HFF-Myc (cell line): ENCODE measurements around the gene TMC1.

Source experiments
- DNase-seq: peaks from one replicate; pipeline ENCODE4 v3.0.0-alpha.2; 2011; ENCODE audit warnings: low read depth; ENCODE audit errors: extremely low read depth
- H3K4me3 ChIP-seq: replicated peaks from 2 replicates; pipeline ENCODE4 v1.5.1; 2011; ENCODE audit warnings: low read depth, mild to moderate bottlenecking, control low read depth, low read length
- CTCF ChIP-seq: IDR thresholded peaks from 2 replicates; pipeline ENCODE4 v1.5.1; 2012; ENCODE audit warnings: mild to moderate bottlenecking, low read depth, low read length, control low read depth; ENCODE audit errors: missing control alignments

TMC1 gene

GRCh38 chr9:72721067-72721466 is 199.7 kb downstream of the TMC1 start:
- DNase-seq: no peak
- no peak overlapping the region for H3K4me3 ChIP-seq
- no peak for TF ChIP-seq CTCF

GRCh38 chr9:72726947-72727346 is 205.5 kb downstream of the TMC1 start:
- TF ChIP-seq CTCF: no peak
- no peak overlapping the region for H3K4me3 ChIP-seq
- no peak for DNase-seq

- TF ChIP-seq CTCF: no peak
- DNase-seq: no peak
- no peak overlapping the region for H3K4me3 ChIP-seq
These were observed 206.8 kb downstream of the TMC1 start for GRCh38 chr9:72728031-72728770.

GRCh38 chr9:72733895-72734294 is 212.5 kb downstream of the TMC1 start:
- no peak for TF ChIP-seq CTCF
- no peak overlapping the region for H3K4me3 ChIP-seq
- no peak for DNase-seq

GRCh38 chr9:72734631-72735030 is 213.2 kb downstream of the TMC1 start:
- DNase-seq: no peak

GRCh38 chr9:72743836-72744235 is 222.4 kb downstream of the TMC1 start:
- H3K4me3 ChIP-seq: no peak overlapping the region
- no peak for DNase-seq
- TF ChIP-seq CTCF: no peak

More at GRCh38 chr9:72734631-72735030, 213.2 kb downstream of the TMC1 start:
- H3K4me3 ChIP-seq: no peak overlapping the region
- TF ChIP-seq CTCF: no peak

- H3K4me3 ChIP-seq: no peak overlapping the region
- DNase-seq: no peak
- TF ChIP-seq CTCF: no peak
These were observed 227.9 kb downstream of the TMC1 start for GRCh38 chr9:72749276-72749675.
